ENCODE measurements around the gene GBA2. TPM values are rescaled to one million over a fixed set of nuclear protein-coding genes. Genes with fewer than 3 reads are reported as not detected.

GBA2 gene
- total and polyA plus RNA-seq, 9 donors = 27.8 to 73.2 (median 44.5) TPM

GRCh38 chr9:35763803-35764202 is 14.8 kb upstream of the GBA2 start:
- intact Hi-C loops (cut with DNase I) = no loop called here
- WGBS, 3 donors = 88 to 97% (median 94%) methylated on average over 1 of the region's 1 CpG

GRCh38 chr9:35763181-35763580 is 14.2 kb upstream of the GBA2 start:
- Histone ChIP-seq H3K36me3 (no peaks in the 10 kb centered on the region), H3K4me3 (no peak overlapping the region), H3K27me3 (no peaks in the 10 kb centered on the region), H3K4me1 (ENCODE audit: insufficient read depth) (peaks cover 3% of the 10 kb centered on the region), H3K9me3 (no peaks in the 10 kb centered on the region), H3K27ac (no peak overlapping the region)
- intact Hi-C loops (cut with DNase I) = no loop called here
- DNase-seq = no peak
- WGBS, 3 donors = 78 to 82% (median 78%) methylated on average over 2 of the region's 2 CpGs
- TF ChIP-seq POLR2A (IDR thresholded peaks at IDR 0.05) (no peak), EP300 (IDR thresholded peaks at IDR 0.05) (no peak), CTCF (IDR thresholded peaks at IDR 0.05) (no peak)

More at GRCh38 chr9:35763803-35764202, 14.8 kb upstream of the GBA2 start:
- H3K27me3 ChIP-seq = no peaks in the 10 kb centered on the region
- no peak for DNase-seq
- TF ChIP-seq EP300 (IDR thresholded peaks at IDR 0.05) (no peak), POLR2A (IDR thresholded peaks at IDR 0.05) (no peak), CTCF (IDR thresholded peaks at IDR 0.05) (no peak)
- H3K27ac ChIP-seq = no peak overlapping the region
- H3K4me1 ChIP-seq (ENCODE audit: insufficient read depth) = no peaks in the 10 kb centered on the region
- no peaks in the 10 kb centered on the region for H3K36me3 ChIP-seq
- no peak overlapping the region for H3K4me3 ChIP-seq
- no peaks in the 10 kb centered on the region for H3K9me3 ChIP-seq

- DNase-seq = no peak
- no peaks in the 10 kb centered on the region for H3K27me3 ChIP-seq
- H3K36me3 ChIP-seq = no peaks in the 10 kb centered on the region
- 80 to 82% (median 82%) methylated on average over 2 of the region's 2 CpGs for WGBS, 3 donors
- H3K4me1 ChIP-seq (ENCODE audit: insufficient read depth) = peaks cover 7% of the 10 kb centered on the region
- TF ChIP-seq CTCF (IDR thresholded peaks at IDR 0.05) (no peak), POLR2A (IDR thresholded peaks at IDR 0.05) (no peak), EP300 (IDR thresholded peaks at IDR 0.05) (no peak)
- no peak overlapping the region for H3K27ac ChIP-seq
- no peak overlapping the region for H3K4me3 ChIP-seq
- no peaks in the 10 kb centered on the region for H3K9me3 ChIP-seq
- intact Hi-C loops (cut with DNase I) = no loop called here
Observed at GRCh38 chr9:35760651-35761050, 11.6 kb upstream of the GBA2 start.

- Histone ChIP-seq H3K27me3 (no peaks in the 10 kb centered on the region), H3K9me3 (no peaks in the 10 kb centered on the region), H3K27ac (no peak overlapping the region), H3K4me3 (no peak overlapping the region), H3K4me1 (ENCODE audit: insufficient read depth) (peaks cover 7% of the 10 kb centered on the region), H3K36me3 (no peaks in the 10 kb centered on the region)
- intact Hi-C loops (cut with DNase I) = loop anchor here in 1 of 4 donors (10.0 kb wide), 1 partner anchor 1705 kb away; the partner anchor contains the start of gene ZBTB5
- no peak for DNase-seq
- WGBS, 3 donors = 92 to 96% (median 93%) methylated on average over 4 of the region's 4 CpGs
- TF ChIP-seq POLR2A (IDR thresholded peaks at IDR 0.05) (no peak), CTCF (IDR thresholded peaks at IDR 0.05) (no peak), EP300 (IDR thresholded peaks at IDR 0.05) (no peak)
Observed at GRCh38 chr9:35759795-35760194, 10.8 kb upstream of the GBA2 start.
